ENCODE data around the gene M6PR. TPM values are rescaled to one million over a fixed set of nuclear protein-coding genes. Genes with fewer than 3 reads are reported as not detected.

The M6PR gene
- total RNA-seq (2014; rRNA removed; shearing (Covaris generic)) = 193 and 245 TPM in 2 replicates

GRCh38 chr12:8949342-8950220, at the start of gene M6PR:
Gene M6PR, minus strand, starts transcription at chr12:8949645. Its CDS starts 3,241 bp downstream, at chr12:8946404.
- DNase-seq (ENCODE audit: low spot score) = peak; percentile 96

DNA sequence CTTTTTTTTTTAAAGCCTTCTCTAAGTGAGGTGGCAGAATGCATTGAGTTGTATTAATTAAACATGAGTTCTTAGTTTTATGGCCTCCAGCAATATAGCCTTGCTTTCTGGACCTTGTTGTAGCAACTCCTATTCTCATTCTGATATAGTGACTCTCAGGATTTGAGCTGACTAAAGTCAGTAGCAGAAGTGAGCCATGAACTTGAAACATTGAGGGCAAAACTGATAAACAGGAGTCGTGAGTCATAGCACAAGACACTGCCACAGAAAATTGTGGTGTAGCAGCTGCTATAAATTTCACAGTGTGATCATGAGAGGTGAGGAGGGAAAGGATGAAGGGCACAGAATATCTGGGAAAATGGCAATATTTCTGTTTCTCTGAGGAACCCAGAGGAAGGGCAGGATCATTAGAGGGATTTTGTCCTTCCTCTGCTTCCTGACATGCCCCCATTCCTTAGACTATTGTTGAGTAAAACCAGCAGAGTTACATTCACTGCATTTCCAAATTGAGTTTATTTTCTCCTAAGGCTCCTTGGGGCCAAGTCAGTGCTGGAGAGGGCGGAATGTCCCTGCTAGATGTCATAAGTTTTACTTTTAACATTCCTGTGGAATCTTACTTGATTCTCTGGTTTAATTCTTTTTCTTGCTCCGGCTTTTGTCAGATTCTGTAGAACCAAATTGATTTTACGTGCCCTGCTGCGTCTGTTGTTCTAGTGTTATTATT, 47.4 kb upstream of the M6PR start:
- peak; percentile 80 for DNase-seq (ENCODE audit: low spot score)

- DNase-seq (ENCODE audit: low spot score) = no peak
These were observed 45.8 kb upstream of the M6PR start for GRCh38 chr12:8995021-8995775.

DNA sequence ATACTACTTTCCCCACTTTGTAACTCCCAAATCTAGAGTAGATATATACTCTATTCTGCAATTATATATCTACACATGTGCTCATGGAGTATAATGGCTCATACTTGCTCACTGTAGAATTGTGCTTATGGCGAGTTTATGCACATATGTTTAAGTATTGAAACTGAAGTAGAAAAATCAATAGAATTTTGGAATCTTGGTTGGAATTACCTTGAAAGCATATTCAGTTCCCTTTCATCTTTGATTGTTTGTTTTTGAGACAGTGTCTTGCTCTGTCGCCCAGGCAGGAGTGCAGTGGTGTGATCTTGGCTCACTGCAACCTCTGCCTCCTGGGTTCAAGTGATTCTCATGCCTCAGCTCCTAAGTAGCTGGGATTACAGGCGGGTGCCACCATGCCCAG, 44.4 kb upstream of the M6PR start:
- no peak for DNase-seq (ENCODE audit: low spot score)

GRCh38 chr12:8991371-8992345, 42.2 kb upstream of the M6PR start:
- DNase-seq (ENCODE audit: low spot score) = no peak

- no peak for DNase-seq (ENCODE audit: low spot score)
These were observed 40.0 kb upstream of the M6PR start, which contains the start of gene KLRG1 for GRCh38 chr12:8989413-8989812. Gene KLRG1, plus strand, starts transcription at chr12:8989546. Its CDS starts 90 bp downstream, at chr12:8989636.

DNA sequence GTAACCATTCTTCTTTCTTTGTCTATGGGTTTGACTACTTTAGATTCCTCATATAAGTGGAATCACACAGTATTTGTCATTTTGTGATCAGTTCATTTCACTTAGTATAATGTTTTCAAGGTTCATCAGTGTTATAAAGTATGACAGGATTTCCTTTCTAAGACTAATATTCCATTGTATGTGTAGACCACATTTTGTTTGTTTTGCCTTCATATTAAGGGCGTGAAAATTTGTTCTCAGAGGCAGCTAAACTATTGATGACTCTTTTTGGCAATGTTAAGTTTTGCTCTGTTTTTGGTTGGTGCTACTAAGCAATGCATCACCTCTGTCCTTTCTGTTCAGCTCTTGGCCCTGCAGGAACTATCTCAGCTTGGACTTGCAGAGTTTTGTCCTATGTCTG, 38.2 kb upstream of the M6PR start:
- DNase-seq (ENCODE audit: low spot score) = no peak

GRCh38 chr12:8987163-8987562, 37.7 kb upstream of the M6PR start:
- DNase-seq (ENCODE audit: low spot score) = no peak

DNA sequence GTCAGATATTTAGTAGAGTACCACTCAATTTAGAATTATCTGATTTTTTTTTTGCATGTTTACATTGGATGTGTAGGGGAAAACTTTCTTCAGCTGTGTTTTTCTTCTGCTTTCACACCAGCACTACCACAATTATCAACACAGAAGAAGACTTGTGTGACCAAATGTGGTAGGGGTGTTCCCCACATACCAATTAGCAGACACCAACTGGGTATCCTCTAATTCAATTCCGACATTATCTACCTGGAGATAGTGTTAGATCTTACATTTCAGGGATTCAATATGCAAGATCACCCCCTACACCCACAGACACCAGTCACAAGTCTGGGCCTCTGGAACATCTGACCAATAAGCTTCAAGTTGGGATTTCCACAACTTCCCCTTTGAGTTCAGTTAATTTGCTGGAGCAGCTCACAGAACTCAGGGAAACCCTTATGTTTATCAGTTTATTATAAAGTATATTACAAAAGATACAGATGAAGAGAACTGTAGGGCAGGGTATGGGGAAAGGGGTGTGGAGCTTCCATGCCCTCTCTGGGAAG, 35.8 kb upstream of the M6PR start:
- no peak for DNase-seq (ENCODE audit: low spot score)

- no peak for DNase-seq (ENCODE audit: low spot score)
These were observed 30.7 kb upstream of the M6PR start for GRCh38 chr12:8980137-8980536.

- no peak for DNase-seq (ENCODE audit: low spot score)
These were observed 21.0 kb upstream of the M6PR start for GRCh38 chr12:8970432-8970831.

GRCh38 chr12:8969861-8970411, 20.5 kb upstream of the M6PR start:
- peak; percentile 40 for DNase-seq (ENCODE audit: low spot score)

GRCh38 chr12:8968761-8969160, 19.3 kb upstream of the M6PR start:
- DNase-seq (ENCODE audit: low spot score) = no peak

DNA sequence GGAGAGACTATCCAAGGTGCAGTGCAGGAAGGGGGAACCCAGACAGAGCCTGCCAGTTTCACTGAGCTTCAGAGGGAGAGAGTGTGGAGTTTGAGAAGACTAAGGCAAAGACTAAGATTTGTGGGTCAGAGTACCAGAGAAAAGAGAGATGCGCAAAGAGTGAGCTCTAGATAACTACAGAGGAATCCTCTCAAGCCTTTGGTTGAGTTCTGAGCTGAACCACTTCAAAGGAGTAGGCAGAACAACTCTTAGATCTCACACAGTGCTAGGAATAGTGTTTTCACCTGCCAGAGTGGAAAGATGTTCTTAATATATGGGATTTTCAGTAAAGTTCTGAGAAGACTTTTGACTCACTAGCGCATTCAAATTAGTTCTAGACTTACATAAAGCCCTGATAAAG, 10.7 kb upstream of the M6PR start:
- DNase-seq (ENCODE audit: low spot score) = no peak

DNA sequence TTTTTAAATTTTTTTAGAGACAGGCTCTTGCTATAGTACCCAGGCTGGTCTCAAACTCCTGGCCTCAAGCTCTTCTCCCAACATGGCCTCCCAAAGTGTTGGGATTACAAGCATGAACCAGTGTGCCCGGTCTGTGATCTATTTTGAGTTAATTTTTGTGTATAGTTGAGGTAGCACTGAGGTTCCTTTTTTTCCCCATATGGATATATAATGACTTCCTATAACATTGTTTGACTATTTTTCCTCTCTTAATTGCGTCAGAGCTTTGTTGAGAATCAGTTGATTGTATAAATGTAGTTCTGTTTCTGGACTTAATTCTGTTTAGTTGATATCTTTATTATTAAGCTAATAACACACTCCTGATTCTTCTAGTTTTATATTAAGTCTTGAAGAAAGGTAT, 8.6 kb upstream of the M6PR start:
- no peak for DNase-seq (ENCODE audit: low spot score)

DNA sequence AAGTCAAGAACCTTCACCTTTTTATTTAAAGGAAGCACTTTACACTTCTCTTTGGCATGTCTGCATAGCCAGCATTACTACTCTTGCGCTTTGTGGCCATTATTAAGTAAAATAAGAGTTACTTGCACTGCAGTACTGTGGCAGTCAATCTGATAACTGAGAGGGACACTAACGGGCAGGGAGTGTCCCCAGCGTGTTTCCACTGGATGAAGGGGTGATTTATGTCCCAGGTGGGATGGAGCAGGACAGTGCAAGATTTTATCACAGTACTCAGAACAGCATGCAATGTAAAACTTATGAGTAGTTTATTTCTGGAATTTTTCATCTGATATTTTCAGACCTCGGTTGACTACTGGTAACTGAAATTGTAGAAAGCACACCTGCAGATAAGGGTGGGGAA, 8.1 kb upstream of the M6PR start:
- no peak for DNase-seq (ENCODE audit: low spot score)

GRCh38 chr12:8956772-8957171, 7.3 kb upstream of the M6PR start:
- DNase-seq (ENCODE audit: low spot score) = no peak

DNA sequence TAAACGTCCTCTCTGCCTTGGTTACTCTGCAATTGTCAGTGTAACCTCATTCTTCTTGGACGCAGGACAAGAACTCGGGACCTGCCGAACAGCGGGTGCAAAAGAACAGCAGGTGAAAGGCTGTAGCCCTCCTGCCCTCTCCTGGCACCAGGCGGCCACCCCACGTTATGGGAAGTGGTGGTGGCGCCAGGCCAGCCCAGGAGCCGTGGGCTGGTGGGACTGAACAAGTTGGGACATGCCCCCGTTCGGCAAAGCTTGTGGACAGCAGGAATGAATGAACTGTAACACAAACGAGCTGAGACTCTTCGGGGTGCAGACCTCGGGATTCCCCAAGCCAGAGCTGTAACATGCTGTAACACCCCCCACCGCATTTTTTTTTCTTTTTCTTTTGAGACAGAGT, 6.6 kb upstream of the M6PR start:
- DNase-seq (ENCODE audit: low spot score) = no peak

GRCh38 chr12:8953773-8954402, 4.4 kb upstream of the M6PR start:
- no peak for DNase-seq (ENCODE audit: low spot score)

- DNase-seq (ENCODE audit: low spot score) = no peak
These were observed 2.3 kb upstream of the M6PR start for GRCh38 chr12:8951744-8952143.

Measured in H4 (cell line).